Hematopoietic multipotent progenitor cell treated with erythropoietin and hydrocortisone succinate and interleukin-3 and kit ligand, for 17 days (in vitro differentiated cells): ENCODE measurements around the gene PTPRR.

ENCODE experiments used
- DNase-seq: peaks from one replicate; pipeline ENCODE4 v3.0.0-alpha.2; 2015; ENCODE audit warnings: low spot score

Gene PTPRR

DNA sequence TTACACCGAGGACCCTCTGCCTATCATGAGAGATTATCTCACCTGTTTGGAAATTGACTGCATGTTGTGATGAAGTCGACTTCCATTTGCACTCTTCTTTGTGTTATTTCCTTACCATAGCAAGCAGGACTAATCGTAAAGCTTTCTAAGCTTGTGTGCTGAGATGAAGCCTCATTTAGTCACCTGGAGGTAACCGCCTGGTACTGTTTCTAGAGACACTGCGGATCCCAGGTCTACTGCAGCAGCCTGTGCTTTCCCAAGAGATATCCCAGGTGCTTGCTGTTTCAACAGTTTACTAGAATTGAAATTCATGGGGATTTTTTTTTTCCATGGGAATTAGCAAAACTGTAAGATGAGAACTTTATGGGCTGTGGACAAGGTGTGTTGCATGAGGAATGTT is 131.8 kb downstream of the PTPRR start:
- no peak for DNase-seq

DNA sequence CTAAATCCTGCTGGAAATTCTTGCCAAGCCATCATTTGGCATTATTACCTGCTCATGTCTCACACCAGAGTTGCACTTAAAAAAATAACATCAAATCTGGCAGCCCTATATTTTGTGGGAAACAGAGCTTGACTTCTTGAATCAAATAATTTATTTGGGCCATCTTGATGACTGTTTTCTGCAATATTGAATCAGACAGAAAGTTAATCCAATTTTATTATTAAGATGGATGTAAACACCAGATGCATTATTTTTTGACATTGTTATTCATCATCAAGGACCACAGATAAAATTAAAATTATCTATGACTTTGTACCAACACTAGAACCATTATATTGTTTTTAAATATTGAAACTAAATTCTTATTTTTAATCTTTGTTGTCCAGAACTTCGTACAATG is 132.9 kb downstream of the PTPRR start:
- no peak for DNase-seq

DNA sequence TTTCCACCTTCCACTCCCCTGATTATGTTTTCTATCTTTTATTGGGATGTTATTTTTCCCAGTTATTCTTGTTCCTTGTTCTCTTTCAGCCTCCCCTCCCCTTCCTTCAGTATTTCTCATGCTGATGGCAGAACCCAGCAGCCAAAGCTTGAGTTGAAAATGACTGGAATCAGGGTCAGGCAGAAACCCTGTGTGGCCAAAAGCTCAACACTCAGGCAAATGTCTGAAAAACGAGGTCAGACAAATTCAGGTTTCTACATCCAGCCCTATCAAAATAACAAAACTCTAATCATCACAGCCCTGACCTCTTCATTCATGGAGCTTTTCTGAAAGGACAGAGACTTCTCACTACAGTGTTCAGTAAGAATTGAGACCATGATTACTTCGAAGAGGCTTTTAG is 134.6 kb downstream of the PTPRR start:
- no peak for DNase-seq

DNA sequence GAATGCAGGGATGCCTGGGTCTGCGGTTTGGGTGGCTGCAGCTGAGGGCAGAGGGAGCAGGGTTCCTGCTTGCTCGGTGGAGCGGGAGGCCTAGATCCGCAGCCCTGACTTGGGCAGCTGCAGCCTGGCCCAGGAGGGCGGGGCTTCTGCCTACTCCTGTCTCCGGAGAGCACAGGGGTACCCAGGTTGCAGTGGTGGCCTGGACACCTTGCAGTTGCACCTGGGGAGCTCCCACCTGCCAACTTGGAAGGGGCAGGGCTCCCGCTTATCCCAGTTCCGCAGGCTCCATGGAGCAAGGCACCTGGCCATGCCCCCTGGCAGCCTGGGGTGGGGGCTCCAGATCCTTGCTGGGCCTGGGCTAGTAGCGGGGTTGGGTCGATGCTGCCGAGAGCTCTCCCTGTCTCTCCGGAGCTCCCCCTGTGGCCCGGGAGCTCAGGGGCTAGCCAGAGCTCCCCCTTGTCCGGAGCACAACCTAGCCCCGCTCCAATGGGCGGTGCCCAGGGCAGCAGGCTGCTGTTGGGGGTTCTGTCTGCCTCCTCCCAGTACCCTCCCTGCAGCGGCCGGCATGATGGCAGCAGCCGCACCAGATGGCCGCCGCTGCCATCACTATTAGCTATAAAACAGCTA is 136.4 kb downstream of the PTPRR start:
- no peak for DNase-seq

DNA sequence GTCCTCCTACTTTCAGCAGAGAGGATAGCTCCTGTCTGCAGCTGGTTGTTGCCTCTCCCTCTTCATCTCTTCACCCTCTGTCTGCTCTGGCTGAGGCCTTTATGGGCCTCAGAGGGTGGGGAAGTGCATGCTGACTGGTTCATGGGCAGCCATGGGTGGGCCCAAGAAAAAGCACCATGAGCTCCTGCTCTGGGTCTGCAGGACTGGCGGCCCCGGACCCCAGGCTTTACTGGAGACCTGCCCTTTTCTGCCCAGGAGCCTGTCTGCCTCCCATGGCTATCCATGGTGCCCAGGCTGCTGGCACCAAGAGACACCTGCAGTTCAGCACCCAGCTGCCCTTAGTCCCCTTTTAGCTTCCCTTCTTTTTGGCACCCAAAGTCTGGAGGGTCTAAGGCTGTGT is 137.1 kb downstream of the PTPRR start:
- DNase-seq, result no peak

DNA sequence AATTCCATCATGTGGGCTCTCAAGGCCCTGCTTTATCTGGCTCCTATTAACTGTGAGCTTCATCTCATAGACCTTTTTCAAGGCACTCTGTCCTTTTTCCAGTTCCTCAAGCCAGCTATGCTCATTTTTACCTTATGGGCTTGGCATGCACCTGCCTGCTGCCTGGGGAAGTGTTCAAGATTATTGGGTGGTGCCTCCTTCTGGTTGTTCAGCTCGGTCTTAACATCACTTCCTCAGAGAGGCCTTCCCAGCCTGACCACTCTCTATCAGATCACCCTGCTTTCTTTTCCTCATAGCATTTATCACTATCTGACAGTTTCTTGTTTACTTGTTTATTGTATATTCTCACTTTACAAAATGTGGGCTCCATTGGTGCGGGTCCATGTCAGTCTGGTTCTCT is 141.3 kb downstream of the PTPRR start:
- no peak for DNase-seq

DNA sequence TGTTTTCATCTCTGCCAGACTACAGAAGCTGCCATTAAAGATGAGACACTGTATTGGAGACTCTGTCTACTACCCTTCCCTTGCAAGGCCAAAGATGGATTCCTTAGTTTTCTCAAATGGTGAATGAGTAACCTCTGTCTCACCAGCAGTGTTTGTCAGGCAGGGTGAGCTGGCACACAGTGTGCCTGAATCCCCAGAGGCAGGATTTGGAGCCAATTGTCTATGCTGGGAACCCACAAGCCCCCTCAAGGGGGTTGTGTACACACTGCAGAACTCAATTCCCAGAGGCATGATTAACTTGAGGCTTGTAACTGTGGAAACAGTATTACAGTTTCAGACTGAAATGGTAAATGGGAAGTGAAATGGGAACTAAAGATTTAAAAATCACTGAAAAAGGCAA is 146.5 kb downstream of the PTPRR start:
- DNase-seq, result no peak

DNA sequence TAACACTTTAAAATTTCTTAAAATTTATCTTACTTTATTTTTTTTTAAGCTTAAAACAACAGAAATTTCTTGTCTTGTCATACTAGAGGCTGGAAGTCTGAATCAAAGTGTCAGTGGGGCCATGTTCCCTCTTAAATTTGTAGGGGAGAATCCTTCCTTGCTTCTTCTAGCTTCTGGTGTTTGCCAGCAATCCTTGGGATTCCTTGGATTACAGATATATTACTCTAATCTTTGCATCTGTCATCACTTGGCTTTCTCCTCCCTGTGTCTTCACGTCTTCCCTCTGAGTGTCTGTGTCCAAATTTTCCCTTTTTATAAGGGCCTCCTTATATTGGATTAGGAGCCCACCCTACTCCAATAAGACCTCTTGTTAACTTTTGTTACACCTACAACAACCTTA is 147.7 kb downstream of the PTPRR start:
- no peak for DNase-seq

DNA sequence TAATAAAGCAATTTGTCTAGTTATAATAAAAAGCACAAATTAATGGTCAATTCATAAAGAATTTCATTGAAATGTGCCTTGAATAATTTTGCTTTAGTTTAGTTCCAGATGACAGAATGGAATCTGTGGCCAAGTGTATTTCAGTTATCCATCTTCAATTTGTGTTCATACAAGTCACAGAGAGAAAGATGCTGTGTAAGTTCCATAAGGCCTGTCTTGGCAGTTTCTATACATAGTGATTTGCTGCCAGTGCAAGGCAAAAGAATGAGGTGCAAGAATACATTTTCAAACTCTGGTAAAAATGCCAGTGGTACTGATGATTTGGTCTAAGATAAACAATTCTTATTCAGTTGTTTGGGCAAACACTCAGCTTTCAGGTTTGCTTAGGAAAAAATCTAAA is 149.0 kb downstream of the PTPRR start:
- no peak for DNase-seq

DNA sequence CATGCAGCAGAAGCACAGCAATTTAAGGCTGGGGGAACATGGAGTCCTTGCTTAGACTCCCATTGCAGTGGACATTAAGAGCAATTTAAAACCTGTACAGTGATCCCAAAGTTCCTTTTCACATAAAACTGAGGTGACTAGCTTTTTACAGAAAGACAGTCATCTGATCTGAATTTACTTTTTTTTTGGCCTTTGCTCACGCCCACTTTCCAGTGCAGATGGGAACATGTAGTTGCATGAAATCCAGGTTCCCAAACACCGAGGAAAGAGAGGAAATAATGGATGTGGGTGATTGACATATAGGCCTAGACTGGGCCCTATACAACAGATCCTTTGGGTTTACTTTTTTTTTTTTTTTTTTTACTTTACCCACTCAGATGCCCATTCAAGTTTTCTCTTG is 156.9 kb downstream of the PTPRR start:
- DNase-seq, result no peak

DNA sequence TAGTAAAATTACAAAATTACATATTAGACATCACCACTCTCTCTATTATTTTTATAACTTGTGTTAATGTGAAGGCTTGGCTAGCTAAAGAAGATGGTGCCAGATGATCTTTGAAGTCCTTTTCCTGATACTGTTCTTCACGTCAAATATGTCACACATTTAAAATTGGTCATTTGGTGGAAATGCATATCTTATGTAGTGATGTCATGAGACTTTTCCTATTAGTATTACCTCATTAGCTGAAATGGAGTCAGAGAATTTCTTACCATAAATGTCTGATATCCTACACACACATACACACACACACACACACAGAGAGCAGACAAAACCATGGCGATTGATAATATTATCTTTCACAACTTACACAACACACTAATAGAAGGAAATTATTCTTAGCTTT is 158.5 kb downstream of the PTPRR start:
- no peak for DNase-seq

DNA sequence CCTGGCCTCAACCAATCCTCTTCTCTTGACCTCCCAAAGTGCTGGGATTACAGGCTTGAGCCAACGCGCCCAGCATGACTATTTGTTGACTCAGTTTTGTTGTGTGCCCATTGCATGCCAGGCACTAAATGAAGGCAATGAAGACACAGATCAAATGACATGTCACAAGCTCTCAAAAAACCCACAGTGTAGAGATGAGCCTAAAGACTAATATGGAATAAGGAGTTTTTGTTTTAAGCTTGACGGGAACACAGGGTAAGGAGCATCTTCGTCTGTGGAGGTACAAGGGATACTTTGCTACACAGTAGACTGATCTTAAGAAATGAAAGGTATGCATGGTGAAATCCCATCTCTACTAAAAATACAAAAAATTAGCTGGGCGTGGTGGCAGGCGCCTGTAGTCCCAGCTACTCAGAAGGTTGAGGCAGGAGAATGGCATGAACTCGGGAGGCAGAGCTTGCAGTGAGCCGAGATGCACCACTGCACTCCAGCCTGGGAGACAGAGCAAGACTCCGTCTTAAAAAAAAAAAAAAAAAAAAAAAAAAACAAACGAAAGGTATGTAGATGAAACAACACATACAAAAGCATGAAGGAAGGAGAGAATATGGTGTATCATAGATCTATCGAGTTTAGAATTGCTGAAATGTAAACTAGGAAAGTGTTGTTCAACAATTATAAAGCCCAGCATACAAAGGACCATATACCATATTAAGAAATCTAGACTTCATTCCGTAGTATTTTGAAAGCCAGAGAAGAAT is 161.2 kb downstream of the PTPRR start:
- DNase-seq, result no peak

DNA sequence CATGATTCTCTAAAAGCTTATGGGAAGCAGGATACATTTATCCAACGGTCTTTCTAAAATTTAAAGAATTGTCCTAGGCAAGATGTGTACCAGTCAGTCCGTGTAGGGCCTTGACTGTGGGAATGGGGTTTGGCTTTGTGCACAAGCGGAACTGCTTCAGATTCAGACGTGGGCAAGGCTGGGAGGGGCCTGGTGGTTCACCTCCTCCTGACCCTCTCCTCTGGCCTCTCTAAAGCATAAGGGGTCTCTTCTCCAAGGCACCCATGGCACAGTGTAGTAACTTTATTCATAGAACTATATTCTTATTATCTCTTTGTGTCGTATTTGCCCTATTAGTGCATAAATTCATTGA is 162.1 kb downstream of the PTPRR start:
- DNase-seq, result no peak

DNA sequence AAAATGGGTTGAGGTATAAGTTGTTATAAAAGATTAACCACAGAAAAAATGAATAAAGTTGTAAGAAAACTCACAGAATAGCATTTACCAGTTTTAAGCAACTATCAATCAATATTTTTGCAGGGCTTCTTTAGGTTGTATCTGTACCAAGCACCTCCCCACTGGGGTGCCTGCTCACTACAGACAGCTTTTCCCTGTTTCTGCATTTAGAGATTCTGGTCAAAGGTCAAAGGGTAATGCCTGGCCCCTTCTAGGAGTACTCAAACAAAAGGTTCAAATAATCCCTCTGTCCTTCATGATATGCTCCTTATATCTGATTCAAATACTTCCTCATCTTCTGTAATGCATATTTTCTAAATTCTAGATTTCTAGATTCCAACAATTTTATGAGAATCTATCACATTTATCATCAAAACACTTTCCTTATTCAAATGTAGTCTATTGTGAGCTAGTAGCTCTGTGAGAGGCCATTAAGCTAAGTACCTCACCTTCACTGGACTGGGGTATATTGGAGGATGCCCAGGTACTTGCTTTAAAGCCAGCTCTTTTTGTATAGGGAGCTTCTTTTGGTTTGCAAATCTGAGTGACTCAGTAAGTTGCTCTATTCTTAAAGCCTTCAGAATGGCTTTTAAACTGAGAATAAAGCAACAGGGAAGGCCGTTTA is 162.6 kb downstream of the PTPRR start:
- no peak for DNase-seq

DNA sequence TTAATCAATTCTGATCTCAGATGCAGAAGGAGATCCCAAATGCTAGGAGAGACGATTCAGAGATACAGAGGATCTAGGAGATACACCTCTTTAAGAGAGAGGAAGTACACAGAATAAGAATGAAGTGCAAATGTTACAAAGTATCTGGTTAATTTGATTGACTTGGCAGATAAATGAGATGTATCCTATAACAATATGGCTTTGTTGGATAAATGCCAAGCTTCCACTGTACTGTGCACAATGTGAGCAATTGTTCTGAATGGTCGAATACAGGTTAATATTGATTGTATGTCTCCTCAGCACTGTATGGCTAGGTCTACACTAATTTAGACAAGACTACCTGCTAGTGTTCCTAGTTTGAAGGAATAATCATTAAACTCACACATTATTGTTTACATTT is 163.7 kb downstream of the PTPRR start:
- DNase-seq, result no peak

DNA sequence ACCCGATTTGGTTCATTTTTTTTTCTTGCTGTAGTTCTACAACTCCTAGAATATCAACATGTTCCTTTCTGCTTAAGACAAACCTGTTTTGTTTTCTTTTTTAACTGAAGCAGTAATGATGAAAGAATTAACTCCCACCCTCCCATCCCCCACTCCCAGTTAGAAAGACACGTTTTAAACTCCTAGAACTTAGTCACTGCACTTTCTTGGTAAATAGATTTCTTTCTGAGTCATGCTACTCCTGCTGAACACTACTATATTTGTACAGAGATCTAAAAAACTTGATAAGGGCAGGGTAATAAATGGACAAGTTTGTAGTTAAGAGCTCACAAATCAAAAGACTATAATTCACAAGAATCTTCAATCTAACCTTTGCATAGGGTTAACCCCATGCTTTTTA is 164.4 kb downstream of the PTPRR start:
- no peak for DNase-seq

DNA sequence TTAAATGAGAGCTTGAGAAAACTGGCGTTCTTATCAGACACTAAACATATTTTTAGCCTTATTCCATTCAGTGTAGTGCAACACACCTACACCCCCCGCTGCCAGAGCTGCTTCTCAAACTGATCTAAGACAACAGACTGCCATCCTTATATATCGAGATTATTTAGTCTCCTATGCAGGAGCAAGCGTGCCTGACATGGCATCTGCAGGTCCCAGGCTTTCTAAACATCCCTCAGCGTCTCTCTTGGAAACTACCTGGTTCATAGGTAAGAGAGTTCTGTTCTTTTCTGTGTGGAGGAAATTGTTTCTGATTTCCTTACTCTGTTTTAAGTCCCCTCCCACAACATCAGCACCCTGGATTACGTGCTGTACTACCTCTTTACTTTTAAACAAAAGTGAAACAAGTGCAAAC is 166.2 kb downstream of the PTPRR start:
- no peak for DNase-seq

DNA sequence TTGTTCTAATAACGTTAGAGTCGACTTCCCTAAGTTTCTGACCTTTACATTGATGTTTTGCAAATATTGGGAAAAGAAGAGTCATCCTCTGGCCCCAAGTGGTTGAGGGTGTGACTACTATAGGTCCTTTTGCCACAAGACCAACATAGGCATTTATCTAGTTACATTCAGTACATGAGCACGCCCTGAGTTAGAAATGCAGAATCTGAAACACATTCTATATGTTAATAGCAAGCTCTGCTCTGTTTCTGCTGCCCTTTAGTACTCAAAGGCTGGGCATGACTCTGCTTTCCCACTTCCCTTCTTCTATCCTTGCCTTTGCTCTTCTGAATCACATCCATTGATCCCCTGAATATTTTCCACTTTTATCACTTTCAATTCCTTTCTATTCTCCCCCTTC is 168.2 kb downstream of the PTPRR start:
- DNase-seq, result no peak

DNA sequence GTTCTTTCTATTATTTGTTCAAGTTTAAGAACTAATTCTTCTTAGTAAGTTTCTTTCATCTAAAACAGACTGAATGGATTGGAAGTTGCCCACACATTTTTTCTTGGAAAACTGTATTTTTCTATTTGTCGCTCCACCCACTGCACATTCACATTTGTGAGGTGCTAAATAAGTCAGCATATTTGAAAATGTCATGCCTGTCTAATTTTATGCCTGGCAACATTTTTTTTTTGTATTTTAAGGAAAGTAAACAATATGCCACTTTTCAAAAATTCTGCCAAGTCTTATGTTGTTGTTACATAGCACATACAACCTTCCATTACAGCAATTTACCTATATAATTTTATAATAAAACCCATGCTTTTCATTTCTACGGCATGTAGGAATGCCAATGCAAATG is 170.6 kb downstream of the PTPRR start:
- DNase-seq, result no peak

DNA sequence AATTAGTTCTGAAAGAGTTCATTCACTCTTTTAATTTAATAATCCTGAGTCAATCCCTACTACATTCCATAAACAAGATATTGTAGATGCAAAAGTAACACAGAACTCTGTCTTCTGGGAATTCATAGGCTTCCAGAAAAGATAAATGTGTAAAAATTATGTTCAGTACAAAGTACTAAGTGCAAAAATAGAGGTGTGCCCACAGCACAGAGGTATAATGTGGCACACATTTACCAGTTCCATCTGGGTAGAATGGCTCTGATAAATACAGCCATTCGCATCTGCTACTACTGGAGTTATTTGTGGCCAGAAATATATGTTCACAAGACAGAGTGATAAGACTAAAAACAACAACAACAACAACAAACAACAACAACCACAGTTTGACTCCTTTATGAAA is 171.7 kb downstream of the PTPRR start:
- no peak for DNase-seq

DNA sequence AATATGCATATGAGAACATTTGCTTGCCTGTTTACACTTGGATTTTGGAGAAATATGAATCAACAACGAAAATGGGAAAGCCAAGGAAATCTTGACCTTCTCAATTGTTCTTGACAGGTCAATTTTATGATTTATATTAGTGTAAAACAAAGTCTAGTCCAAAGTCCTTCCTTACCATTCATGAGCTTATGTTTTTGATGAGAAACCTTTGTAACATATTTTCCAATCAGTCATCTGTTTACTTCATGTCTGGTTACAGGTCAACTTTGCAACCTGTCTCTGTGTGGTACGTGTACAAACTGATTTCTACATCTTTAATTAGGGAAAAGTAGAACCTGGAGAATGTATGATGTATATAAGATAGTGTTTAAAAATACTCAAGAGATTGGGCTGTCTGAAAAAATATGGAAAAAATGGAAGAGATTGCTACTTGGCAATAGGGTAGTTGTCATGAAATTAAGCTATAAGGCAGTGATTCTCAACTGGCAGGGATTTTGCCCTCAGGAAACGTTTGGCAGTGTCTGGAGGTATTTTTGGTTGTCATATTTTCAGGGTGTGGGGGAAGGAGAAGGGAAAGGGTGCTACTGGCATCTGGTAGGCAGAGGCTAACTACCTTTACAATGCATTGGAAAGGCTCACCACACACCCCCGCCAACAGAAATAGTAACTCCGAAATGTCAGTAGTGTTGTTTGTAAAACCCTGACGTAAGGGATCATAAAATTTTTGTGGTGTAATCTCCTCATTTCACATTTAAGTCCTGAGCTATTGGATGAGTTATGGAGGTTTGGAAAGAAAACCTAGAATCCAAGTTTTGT is 172.9 kb downstream of the PTPRR start:
- DNase-seq, result no peak

DNA sequence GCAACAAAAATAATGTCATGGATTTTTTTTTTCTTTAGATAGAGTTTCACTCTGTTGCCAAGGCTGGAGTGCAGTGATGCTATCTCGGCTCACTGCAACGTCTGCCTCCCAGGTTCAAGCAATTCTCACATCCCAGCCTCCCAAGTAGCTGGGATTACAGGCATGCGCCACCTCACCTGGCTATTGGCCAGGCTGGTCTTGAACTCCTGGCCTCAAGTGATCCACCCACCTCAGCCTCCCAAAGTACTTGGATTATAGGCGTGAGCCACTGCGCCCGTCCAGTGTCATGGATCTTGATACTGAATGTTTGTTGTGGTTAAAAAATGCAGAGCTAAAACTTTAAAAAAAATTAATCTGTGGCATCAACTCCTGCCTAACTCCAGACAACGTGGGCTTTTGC is 175.5 kb downstream of the PTPRR start:
- DNase-seq, result no peak

DNA sequence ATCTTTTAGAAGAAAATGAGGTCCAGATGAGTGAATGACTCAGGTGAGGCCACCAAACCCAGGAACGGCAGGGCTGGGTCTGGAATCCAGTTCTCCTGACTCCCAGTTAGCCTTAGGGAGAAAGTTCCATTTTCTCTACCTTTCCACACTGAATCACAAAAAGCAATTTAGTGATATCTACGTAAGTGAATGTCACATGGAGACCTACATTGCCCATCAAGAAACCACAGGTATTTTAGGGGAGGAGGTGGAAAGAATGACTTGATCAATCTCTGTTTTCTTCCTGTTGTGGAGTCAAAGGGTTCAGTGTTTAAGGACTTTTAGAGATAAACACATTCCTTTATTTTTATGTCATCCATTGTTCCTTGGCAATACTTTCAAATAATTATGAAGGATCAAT is 176.4 kb downstream of the PTPRR start:
- DNase-seq, result no peak
